Memory B cell (primary cell): ENCODE results near the gene RPS6KA6.

Experiments
- ATAC-seq: fragments of 150-1000 bp; cut with Tn5 transposase; 2 replicates; pipeline ENCODE4 v1.10.0; 2021; ENCODE audit warnings: low read depth, mild to moderate bottlenecking, moderate library complexity
- DNase-seq, 2 donors: peaks; one replicate each; pipeline ENCODE4 v3.0.0; 2022; ENCODE audit warnings: low spot score in 2 of 2
- H3K27ac Mint-ChIP-seq: one replicate; pipeline ENCODE4 v1.8.0; 2022; ENCODE audit warnings: mild to moderate bottlenecking, moderate library complexity, mixed read lengths
- H3K27me3 Mint-ChIP-seq: one replicate; pipeline ENCODE4 v1.8.0; 2022; ENCODE audit warnings: mixed read lengths
- H3K36me3 Mint-ChIP-seq: one replicate; pipeline ENCODE4 v1.8.0; 2022; ENCODE audit warnings: mild to moderate bottlenecking, mixed read lengths
- H3K4me1 Mint-ChIP-seq: one replicate; pipeline ENCODE4 v1.8.0; 2022; ENCODE audit warnings: mixed read lengths
- H3K4me3 Mint-ChIP-seq: one replicate; pipeline ENCODE4 v1.8.0; 2022; ENCODE audit warnings: mild to moderate bottlenecking, moderate library complexity, mixed read lengths
- H3K9me3 Mint-ChIP-seq: one replicate; pipeline ENCODE4 v1.8.0; 2022; ENCODE audit warnings: mixed read lengths

The RPS6KA6 gene

GRCh38 chrX:84186603-84187532 is 1.1 kb downstream of the RPS6KA6 start:
- Mint-ChIP-seq H3K36me3 (peaks cover 3% of the 10 kb centered on the region), H3K27me3 (peaks cover 4% of the 10 kb centered on the region), H3K9me3 (peaks cover 5% of the 10 kb centered on the region), H3K4me3 (peak overlapping the region; percentile 88), H3K27ac (peak overlapping the region; percentile 80), H3K4me1 (peaks cover 5% of the 10 kb centered on the region)
- ATAC-seq (peak; percentile 45), DNase-seq (peak; percentile 0 to 9)

- no peaks in the 10 kb centered on the region for H3K27me3 Mint-ChIP-seq
- no peak for DNase-seq
- no peak overlapping the region for H3K27ac Mint-ChIP-seq
- peaks cover 1% of the 10 kb centered on the region for H3K9me3 Mint-ChIP-seq
- no peak for ATAC-seq
- H3K4me3 Mint-ChIP-seq = no peak overlapping the region
- no peaks in the 10 kb centered on the region for H3K36me3 Mint-ChIP-seq
- H3K4me1 Mint-ChIP-seq = peaks cover 7% of the 10 kb centered on the region
Measured at GRCh38 chrX:84182516-84182915, 5.5 kb downstream of the RPS6KA6 start.

- no peaks in the 10 kb centered on the region for H3K4me1 Mint-ChIP-seq
- no peak overlapping the region for H3K4me3 Mint-ChIP-seq
- ATAC-seq (no peak), DNase-seq (no peak)
- H3K27me3 Mint-ChIP-seq = no peaks in the 10 kb centered on the region
- no peaks in the 10 kb centered on the region for H3K9me3 Mint-ChIP-seq
- H3K36me3 Mint-ChIP-seq = no peaks in the 10 kb centered on the region
- no peak overlapping the region for H3K27ac Mint-ChIP-seq
Measured at GRCh38 chrX:84175958-84176357, 12.0 kb downstream of the RPS6KA6 start.

GRCh38 chrX:84175274-84175673 is 12.7 kb downstream of the RPS6KA6 start:
- no peaks in the 10 kb centered on the region for H3K27me3 Mint-ChIP-seq
- H3K9me3 Mint-ChIP-seq = no peaks in the 10 kb centered on the region
- no peak overlapping the region for H3K4me3 Mint-ChIP-seq
- no peak overlapping the region for H3K27ac Mint-ChIP-seq
- no peaks in the 10 kb centered on the region for H3K36me3 Mint-ChIP-seq
- no peak for ATAC-seq
- no peaks in the 10 kb centered on the region for H3K4me1 Mint-ChIP-seq
- no peak for DNase-seq

GRCh38 chrX:84174348-84174747 is 13.7 kb downstream of the RPS6KA6 start:
- no peaks in the 10 kb centered on the region for H3K36me3 Mint-ChIP-seq
- no peak for DNase-seq
- H3K27me3 Mint-ChIP-seq = no peaks in the 10 kb centered on the region
- no peaks in the 10 kb centered on the region for H3K9me3 Mint-ChIP-seq
- H3K4me1 Mint-ChIP-seq = no peaks in the 10 kb centered on the region
- ATAC-seq = no peak
- no peak overlapping the region for H3K27ac Mint-ChIP-seq
- no peak overlapping the region for H3K4me3 Mint-ChIP-seq

- H3K27me3 Mint-ChIP-seq = no peaks in the 10 kb centered on the region
- no peaks in the 10 kb centered on the region for H3K9me3 Mint-ChIP-seq
- no peak for ATAC-seq
- no peaks in the 10 kb centered on the region for H3K36me3 Mint-ChIP-seq
- H3K27ac Mint-ChIP-seq = no peak overlapping the region
- no peak overlapping the region for H3K4me3 Mint-ChIP-seq
- no peak for DNase-seq
- no peaks in the 10 kb centered on the region for H3K4me1 Mint-ChIP-seq
Measured at GRCh38 chrX:84170931-84171330, 17.1 kb downstream of the RPS6KA6 start.

GRCh38 chrX:84168574-84168973 is 19.4 kb downstream of the RPS6KA6 start:
- no peaks in the 10 kb centered on the region for H3K4me1 Mint-ChIP-seq
- no peaks in the 10 kb centered on the region for H3K36me3 Mint-ChIP-seq
- H3K9me3 Mint-ChIP-seq = no peaks in the 10 kb centered on the region
- ATAC-seq (no peak), DNase-seq (no peak)
- no peaks in the 10 kb centered on the region for H3K27me3 Mint-ChIP-seq
- no peak overlapping the region for H3K4me3 Mint-ChIP-seq
- H3K27ac Mint-ChIP-seq = no peak overlapping the region

- DNase-seq (no peak), ATAC-seq (no peak)
- H3K4me1 Mint-ChIP-seq = no peaks in the 10 kb centered on the region
Measured at GRCh38 chrX:84168095-84168494, 19.9 kb downstream of the RPS6KA6 start.

GRCh38 chrX:84165711-84166110 is 22.3 kb downstream of the RPS6KA6 start:
- DNase-seq = no peak
- H3K27me3 Mint-ChIP-seq = no peaks in the 10 kb centered on the region
- no peaks in the 10 kb centered on the region for H3K4me1 Mint-ChIP-seq
- ATAC-seq = no peak
- no peaks in the 10 kb centered on the region for H3K9me3 Mint-ChIP-seq
- no peak overlapping the region for H3K27ac Mint-ChIP-seq
- H3K4me3 Mint-ChIP-seq = no peak overlapping the region
- H3K36me3 Mint-ChIP-seq = no peaks in the 10 kb centered on the region

More at GRCh38 chrX:84168095-84168494, 19.9 kb downstream of the RPS6KA6 start:
- Mint-ChIP-seq H3K27ac (no peak overlapping the region), H3K9me3 (no peaks in the 10 kb centered on the region), H3K36me3 (no peaks in the 10 kb centered on the region), H3K27me3 (no peaks in the 10 kb centered on the region), H3K4me3 (no peak overlapping the region)

- Mint-ChIP-seq H3K4me3 (no peak overlapping the region), H3K9me3 (no peaks in the 10 kb centered on the region), H3K27me3 (no peaks in the 10 kb centered on the region), H3K27ac (no peak overlapping the region), H3K36me3 (no peaks in the 10 kb centered on the region), H3K4me1 (no peaks in the 10 kb centered on the region)
- ATAC-seq = no peak
- no peak for DNase-seq
Measured at GRCh38 chrX:84162401-84162800, 25.6 kb downstream of the RPS6KA6 start.

GRCh38 chrX:84161641-84162040 is 26.4 kb downstream of the RPS6KA6 start:
- DNase-seq (no peak), ATAC-seq (no peak)
- no peak overlapping the region for H3K27ac Mint-ChIP-seq
- H3K36me3 Mint-ChIP-seq = no peaks in the 10 kb centered on the region
- no peaks in the 10 kb centered on the region for H3K27me3 Mint-ChIP-seq
- H3K4me3 Mint-ChIP-seq = no peak overlapping the region
- H3K9me3 Mint-ChIP-seq = no peaks in the 10 kb centered on the region
- no peaks in the 10 kb centered on the region for H3K4me1 Mint-ChIP-seq

- no peak for ATAC-seq
- Mint-ChIP-seq H3K4me3 (no peak overlapping the region), H3K4me1 (no peaks in the 10 kb centered on the region), H3K27ac (no peak overlapping the region), H3K9me3 (no peaks in the 10 kb centered on the region), H3K27me3 (no peaks in the 10 kb centered on the region), H3K36me3 (no peaks in the 10 kb centered on the region)
- DNase-seq = no peak
Measured at GRCh38 chrX:84160736-84161135, 27.3 kb downstream of the RPS6KA6 start.

- Mint-ChIP-seq H3K4me3 (no peak overlapping the region), H3K4me1 (no peaks in the 10 kb centered on the region), H3K9me3 (no peaks in the 10 kb centered on the region), H3K27ac (no peak overlapping the region), H3K36me3 (peaks cover 2% of the 10 kb centered on the region), H3K27me3 (no peaks in the 10 kb centered on the region)
- no peak for DNase-seq
- no peak for ATAC-seq
Measured at GRCh38 chrX:84156821-84157220, 31.2 kb downstream of the RPS6KA6 start.

GRCh38 chrX:84155938-84156337 is 32.1 kb downstream of the RPS6KA6 start:
- Mint-ChIP-seq H3K9me3 (no peaks in the 10 kb centered on the region), H3K27me3 (no peaks in the 10 kb centered on the region), H3K4me1 (no peaks in the 10 kb centered on the region), H3K4me3 (no peak overlapping the region), H3K36me3 (peaks cover 2% of the 10 kb centered on the region), H3K27ac (no peak overlapping the region)
- ATAC-seq (no peak), DNase-seq (no peak)

- ATAC-seq (no peak), DNase-seq (no peak)
Measured at GRCh38 chrX:84153538-84153937, 34.5 kb downstream of the RPS6KA6 start.

More at GRCh38 chrX:84153538-84153937, 34.5 kb downstream of the RPS6KA6 start:
- Mint-ChIP-seq H3K9me3 (no peaks in the 10 kb centered on the region), H3K36me3 (peaks cover 4% of the 10 kb centered on the region), H3K4me1 (no peaks in the 10 kb centered on the region), H3K27me3 (no peaks in the 10 kb centered on the region), H3K27ac (no peak overlapping the region), H3K4me3 (no peak overlapping the region)
